ACC112 (cell line): ENCODE data around the gene MCTP1.
A peak's percentile ranks its signal among the peaks of the same experiment; 100 is the strongest.

Source experiments
- H2AFZ ChIP-seq: fragments of 200-600 bp; sonication (generic); one replicate; pipeline ENCODE4 v1.6.0; 2017; ENCODE audit warnings: antibody characterized with exemption, low read length; ENCODE audit not compliant: unreplicated experiment
- H3K27ac ChIP-seq: fragments of 200-600 bp; sonication (generic); 2 replicates; pipeline ENCODE4 v1.5.1; 2014; ENCODE audit warnings: low read depth, mild to moderate bottlenecking, antibody characterized with exemption, low read length, moderate library complexity
- H3K27me3 ChIP-seq: fragments of 200-600 bp; sonication (generic); 2 replicates; pipeline ENCODE4 v1.6.1; 2014; ENCODE audit warnings: mild to moderate bottlenecking, antibody characterized with exemption, low read length, moderate library complexity, mixed read lengths; ENCODE audit not compliant: insufficient read depth
- H3K36me3 ChIP-seq: fragments of 200-600 bp; sonication (generic); 2 replicates; pipeline ENCODE4 v1.6.1; 2016; ENCODE audit warnings: mild to moderate bottlenecking, antibody characterized with exemption, low read length, moderate library complexity, mixed read lengths; ENCODE audit not compliant: insufficient read depth
- H3K4me1 ChIP-seq: fragments of 200-600 bp; sonication (generic); one replicate; pipeline ENCODE4 v1.6.1; 2016; ENCODE audit warnings: low read length, mixed read lengths; ENCODE audit not compliant: insufficient read depth, unreplicated experiment, control insufficient read depth
- H3K4me3 ChIP-seq: fragments of 200-600 bp; sonication (generic); 2 replicates; pipeline ENCODE4 v1.5.1; 2014; ENCODE audit warnings: mild to moderate bottlenecking, low read depth, low read length
- H3K79me2 ChIP-seq: fragments of 200-600 bp; sonication (generic); one replicate; pipeline ENCODE4 v1.6.0; 2016; ENCODE audit warnings: low read length; ENCODE audit not compliant: control insufficient read depth, unreplicated experiment, insufficient read depth

The MCTP1 gene

GRCh38 chr5:95284572-95285408, at the start of gene MCTP1:
Gene MCTP1 (minus strand): TSS chr5:95285094.
- H3K4me3 ChIP-seq: peak within 1 kb of the TSS; percentile 74
- H2AFZ ChIP-seq: peak within 1 kb of the TSS; percentile 85
- H3K79me2 ChIP-seq: no peaks in the 10 kb centered on the region
- H3K4me1 ChIP-seq: peaks cover 4% of the 10 kb centered on the region
- peaks cover 75% of the 10 kb centered on the region for H3K27me3 ChIP-seq
- H3K36me3 ChIP-seq: no peaks in the 10 kb centered on the region
- no peak within 1 kb of the TSS for H3K27ac ChIP-seq

- Histone ChIP-seq H3K27ac (no peak overlapping the region), H3K4me3 (no peak overlapping the region), H2AFZ (no peak overlapping the region), H3K27me3 (0 out of 2 replicates have a peak, but pooled peaks cover 10% of the 10 kb centered on the region), H3K4me1 (peaks cover 7% of the 10 kb centered on the region), H3K79me2 (no peaks in the 10 kb centered on the region), H3K36me3 (no peaks in the 10 kb centered on the region)
Measured at GRCh38 chr5:95332158-95332557, 47.3 kb upstream of the MCTP1 start.

GRCh38 chr5:95331358-95331757, 46.5 kb upstream of the MCTP1 start:
- H3K4me1 ChIP-seq: peaks cover 7% of the 10 kb centered on the region
- H3K4me3 ChIP-seq: no peak overlapping the region
- H3K36me3 ChIP-seq: no peaks in the 10 kb centered on the region
- H3K79me2 ChIP-seq: no peaks in the 10 kb centered on the region
- H3K27me3 ChIP-seq: 0 out of 2 replicates have a peak, but pooled peaks cover 7% of the 10 kb centered on the region
- no peak overlapping the region for H2AFZ ChIP-seq
- no peak overlapping the region for H3K27ac ChIP-seq

- Histone ChIP-seq H3K79me2 (no peaks in the 10 kb centered on the region), H3K27ac (no peak overlapping the region), H3K36me3 (no peaks in the 10 kb centered on the region)
Measured at GRCh38 chr5:95327211-95327610, 42.3 kb upstream of the MCTP1 start.

GRCh38 chr5:95317687-95318086, 32.8 kb upstream of the MCTP1 start:
- H2AFZ ChIP-seq: no peak overlapping the region
- H3K4me3 ChIP-seq: no peak overlapping the region
- no peaks in the 10 kb centered on the region for H3K36me3 ChIP-seq
- no peaks in the 10 kb centered on the region for H3K79me2 ChIP-seq
- H3K4me1 ChIP-seq: no peaks in the 10 kb centered on the region
- no peak overlapping the region for H3K27ac ChIP-seq
- peaks cover 33% of the 10 kb centered on the region for H3K27me3 ChIP-seq

More at GRCh38 chr5:95327211-95327610, 42.3 kb upstream of the MCTP1 start:
- peaks cover 7% of the 10 kb centered on the region for H3K4me1 ChIP-seq
- H3K27me3 ChIP-seq: no peaks in the 10 kb centered on the region; the same call in 1 of the 2 replicates
- no peak overlapping the region for H2AFZ ChIP-seq
- H3K4me3 ChIP-seq: no peak overlapping the region

- Histone ChIP-seq H3K4me1 (no peaks in the 10 kb centered on the region), H3K4me3 (no peak overlapping the region), H2AFZ (no peak overlapping the region), H3K79me2 (no peaks in the 10 kb centered on the region), H3K36me3 (no peaks in the 10 kb centered on the region), H3K27me3 (peaks cover 37% of the 10 kb centered on the region), H3K27ac (no peak overlapping the region)
Measured at GRCh38 chr5:95317085-95317484, 32.2 kb upstream of the MCTP1 start.

- H3K4me1 ChIP-seq: no peaks in the 10 kb centered on the region
- no peak overlapping the region for H2AFZ ChIP-seq
- no peaks in the 10 kb centered on the region for H3K79me2 ChIP-seq
- H3K4me3 ChIP-seq: no peak overlapping the region
- H3K27me3 ChIP-seq: peaks cover 46% of the 10 kb centered on the region
- H3K36me3 ChIP-seq: no peaks in the 10 kb centered on the region
- H3K27ac ChIP-seq: no peak overlapping the region
Measured at GRCh38 chr5:95304711-95305110, 19.8 kb upstream of the MCTP1 start.

- no peak overlapping the region for H3K27ac ChIP-seq
- no peak overlapping the region for H3K4me3 ChIP-seq
- H3K79me2 ChIP-seq: no peaks in the 10 kb centered on the region
- no peaks in the 10 kb centered on the region for H3K36me3 ChIP-seq
- H2AFZ ChIP-seq: no peak overlapping the region
- H3K27me3 ChIP-seq: peaks cover 58% of the 10 kb centered on the region
- no peaks in the 10 kb centered on the region for H3K4me1 ChIP-seq
Measured at GRCh38 chr5:95298651-95299050, 13.8 kb upstream of the MCTP1 start.

- no peaks in the 10 kb centered on the region for H3K36me3 ChIP-seq
- no peaks in the 10 kb centered on the region for H3K79me2 ChIP-seq
- no peaks in the 10 kb centered on the region for H3K4me1 ChIP-seq
- H3K4me3 ChIP-seq: no peak overlapping the region
- H3K27ac ChIP-seq: no peak overlapping the region
- peaks cover 73% of the 10 kb centered on the region for H3K27me3 ChIP-seq
- no peak overlapping the region for H2AFZ ChIP-seq
Measured at GRCh38 chr5:95296291-95296690, 11.4 kb upstream of the MCTP1 start.

GRCh38 chr5:95285409-95285755, 488 bp upstream of the MCTP1 start:
- peak overlapping the region; percentile 58 for H2AFZ ChIP-seq
- peaks cover 4% of the 10 kb centered on the region for H3K4me1 ChIP-seq
- peak overlapping the region; percentile 74 for H3K4me3 ChIP-seq
- no peaks in the 10 kb centered on the region for H3K79me2 ChIP-seq
- no peaks in the 10 kb centered on the region for H3K36me3 ChIP-seq
- no peak overlapping the region for H3K27ac ChIP-seq
- peaks cover 81% of the 10 kb centered on the region for H3K27me3 ChIP-seq
